ENCODE results near the gene CD59. TPM values are rescaled to one million over a fixed set of nuclear protein-coding genes. Genes with fewer than 3 reads are reported as not detected.

The CD59 gene
- total and polyA plus RNA-seq, 2 of the 13 experiments (the other 11 are each of a cell fraction or from before 2014, with no cell fraction given): 127 to 289 TPM

- Histone ChIP-seq H2AFZ (ENCODE audit: low read length) (no peak overlapping the region), H3K4me1 (ENCODE audit: insufficient read depth, low read length) (peaks cover 22% of the 10 kb centered on the region), H3K9me3 (ENCODE audit: low read length) (no peaks in the 10 kb centered on the region), H4K20me1 (ENCODE audit: insufficient read depth, low read length) (no peaks in the 10 kb centered on the region), H3K27me3 (ENCODE audit: control insufficient read depth in 1 of 2, insufficient read depth in 2 of 2, low read length in 2 of 2) (no peaks in the 10 kb centered on the region), H3K36me3 (replicated peaks in 1 of 2; ENCODE audit: control insufficient read depth in 1 of 2, insufficient read depth in 2 of 2, low read length in 2 of 2) (peaks cover 7 to 59% of the 10 kb centered on the region in 2 experiments), H3K4me2 (ENCODE audit: low read depth, low read length) (no peak overlapping the region), H3K4me3 (replicated peaks in 1 of 3; ENCODE audit: insufficient read depth in 1 of 3, low read depth in 2 of 3, low read length in 3 of 3) (no peak overlapping the region), H3K9ac (ENCODE audit: insufficient read depth, low read depth, low read length) (no peak overlapping the region), H3K27ac (ENCODE audit: extremely low read length, insufficient read depth, low read length) (no peak overlapping the region), H3K79me2 (ENCODE audit: insufficient read depth, low read length) (no peaks in the 10 kb centered on the region)
- 95% methylated on average over 4 of the region's 4 CpGs for WGBS (ENCODE audit: low lambda C conversion rate)
- intact Hi-C loops (cut with micrococcal nuclease; ENCODE audit: unreplicated experiment) (no loop called here), in situ Hi-C loops (cut with HindIII; ENCODE audit: extremely low pct_ligation_motif_present, low pct_unique_long_range_greater_than_20kb) (no loop called here)
- ATAC-seq: no peak
- TF ChIP-seq ZBTB7A (CRISPR knock-in tag; IDR thresholded peaks at IDR 0.05): no peak
- TF ChIP-seq THAP11 (CRISPR knock-in tag; IDR thresholded peaks at IDR 0.05): no peak
- TF ChIP-seq ZBTB14 (CRISPR knock-in tag; IDR thresholded peaks at IDR 0.05): no peak
- POLR2A ChIA-PET: no interaction called here
- no peak for DNase-seq (ENCODE audit: low spot score)
- BruUV-seq (replicated peaks): no TSS peak
- CTCF ChIA-PET (ENCODE audit: low intra/inter-chr PET ratio, low total read pairs): no interaction called here
- FAIRE-seq: no peak
Measured at GRCh38 chr11:33713856-33714398, 22.3 kb downstream of the CD59 start.

DNA sequence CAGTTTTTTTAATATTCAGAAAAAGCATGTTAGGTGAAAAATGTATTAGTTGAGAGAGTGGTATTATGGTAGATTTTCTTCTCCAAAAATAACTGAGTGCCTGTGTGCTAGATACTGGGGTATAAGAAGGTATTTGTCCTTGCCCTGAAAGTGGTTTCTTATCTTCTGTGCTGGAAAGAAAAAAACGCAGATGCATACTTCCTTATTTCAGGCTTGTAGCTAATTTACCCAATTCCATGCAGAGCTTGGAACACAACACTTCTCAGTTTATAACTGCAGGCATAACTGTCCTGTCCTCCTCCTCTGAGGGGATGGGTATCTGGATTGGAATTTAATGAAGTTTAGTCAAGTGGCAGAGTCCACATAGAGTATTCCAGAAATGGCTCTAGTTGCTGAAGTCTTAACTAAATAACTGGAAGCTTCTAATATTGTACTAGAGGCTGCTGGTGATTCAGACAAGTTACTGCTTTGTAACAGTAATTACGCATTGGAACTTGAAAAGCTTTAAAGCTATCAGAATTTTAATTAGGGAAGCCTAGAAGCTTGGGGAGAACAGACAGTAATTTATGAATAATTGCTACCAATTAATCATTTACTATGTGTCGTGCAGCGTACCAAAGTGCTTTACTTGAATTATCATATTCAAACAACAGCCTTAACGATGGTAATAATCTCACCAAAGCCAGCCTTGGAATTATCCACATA, 22.9 kb downstream of the CD59 start:
- Histone ChIP-seq H3K4me3 (replicated peaks in 1 of 3; ENCODE audit: insufficient read depth in 1 of 3, low read depth in 2 of 3, low read length in 3 of 3) (no peak overlapping the region), H3K9me3 (ENCODE audit: low read length) (no peaks in the 10 kb centered on the region), H3K36me3 (replicated peaks in 1 of 2; ENCODE audit: control insufficient read depth in 1 of 2, insufficient read depth in 2 of 2, low read length in 2 of 2) (peaks cover 7 to 54% of the 10 kb centered on the region in 2 experiments), H4K20me1 (ENCODE audit: insufficient read depth, low read length) (no peaks in the 10 kb centered on the region), H3K9ac (ENCODE audit: insufficient read depth, low read depth, low read length) (no peak overlapping the region), H3K27me3 (ENCODE audit: control insufficient read depth in 1 of 2, insufficient read depth in 2 of 2, low read length in 2 of 2) (no peaks in the 10 kb centered on the region), H3K79me2 (ENCODE audit: insufficient read depth, low read length) (no peaks in the 10 kb centered on the region), H3K27ac (ENCODE audit: extremely low read length, insufficient read depth, low read length) (no peak overlapping the region), H2AFZ (ENCODE audit: low read length) (no peak overlapping the region), H3K4me1 (ENCODE audit: insufficient read depth, low read length) (peaks cover 25% of the 10 kb centered on the region), H3K4me2 (ENCODE audit: low read depth, low read length) (no peak overlapping the region)
- in situ Hi-C loops (cut with HindIII; ENCODE audit: extremely low pct_ligation_motif_present, low pct_unique_long_range_greater_than_20kb): no loop called here
- 95% methylated on average over 5 of the region's 5 CpGs for WGBS (ENCODE audit: low lambda C conversion rate)
- FAIRE-seq (no peak), DNase-seq (ENCODE audit: low spot score) (no peak), ATAC-seq (no peak)
- ChIA-PET CTCF (ENCODE audit: low intra/inter-chr PET ratio, low total read pairs) (no interaction called here), POLR2A (no interaction called here)
- intact Hi-C loops (cut with micrococcal nuclease; ENCODE audit: unreplicated experiment): no loop called here
- BruUV-seq (replicated peaks): no TSS peak
- TF ChIP-seq CEBPB (IDR thresholded peaks at IDR 0.05; ENCODE audit: borderline replicate concordance, low read depth, low read length): no peak
- TF ChIP-seq ZBTB40 (IDR thresholded peaks at IDR 0.05): no peak
- no peak for TF ChIP-seq ZBTB40 (CRISPR knock-in tag; IDR thresholded peaks at IDR 0.05)
- no peak for TF ChIP-seq ZBTB42 (CRISPR knock-in tag; IDR thresholded peaks at IDR 0.05)

Data from HepG2 (cell line).